NT2/D1 (cell line): ENCODE data around the gene SCYGR6.

Experiments used
- DNase-seq: peaks from one replicate; pipeline ENCODE4 v3.0.0-alpha.2; 2011; ENCODE audit warnings: low read depth, low spot score
- H3K27me3 ChIP-seq: 2 replicates; pipeline ENCODE4 v1.6.0; 2011; ENCODE audit warnings: mild to moderate bottlenecking; ENCODE audit not compliant: insufficient read length, insufficient read depth
- H3K36me3 ChIP-seq: 2 replicates; pipeline ENCODE4 v1.6.1; 2011; ENCODE audit warnings: mild to moderate bottlenecking, low read length, mixed read lengths; ENCODE audit not compliant: insufficient read depth, insufficient read length
- H3K4me1 ChIP-seq: 2 replicates; pipeline ENCODE4 v1.5.1; 2011; ENCODE audit not compliant: insufficient read depth, insufficient read length
- H3K4me3 ChIP-seq: 2 replicates; pipeline ENCODE4 v1.5.1; 2011; ENCODE audit warnings: low read depth; ENCODE audit not compliant: insufficient read length
- H3K9ac ChIP-seq: 2 replicates; pipeline ENCODE4 v1.6.0; 2011; ENCODE audit warnings: low read depth; ENCODE audit not compliant: insufficient read length
- H3K9me3 ChIP-seq: 2 replicates; pipeline ENCODE4 v1.5.1; 2011; ENCODE audit warnings: mild to moderate bottlenecking, low read length; ENCODE audit not compliant: insufficient read depth
- YY1 ChIP-seq: IDR thresholded peaks from 2 replicates; pipeline ENCODE4 v1.6.1; 2011; ENCODE audit not compliant: insufficient read length, insufficient read depth

The SCYGR6 gene

GRCh38 chr2:227674485-227674884 lies 50.1 kb downstream of the SCYGR6 start:
- Histone ChIP-seq H3K36me3 (no peaks in the 10 kb centered on the region), H3K4me3 (no peak overlapping the region), H3K4me1 (no peaks in the 10 kb centered on the region), H3K9ac (no peak overlapping the region), H3K9me3 (no peaks in the 10 kb centered on the region), H3K27me3 (no peaks in the 10 kb centered on the region)
- no peak for DNase-seq
- TF ChIP-seq YY1: no peak
